GM23338 (cell line): Measurements from ENCODE around the gene CDHR2. TPM values are rescaled to one million over a fixed set of nuclear protein-coding genes. Genes with fewer than 3 reads are reported as not detected.

Source experiments
- ATAC-seq: fragments of 200-7000 bp; cut with Tn5 transposase; 3 replicates; pipeline ENCODE4 v1.9.1; 2020
- DNase-seq: peaks from one replicate; pipeline ENCODE4 v3.0.0-alpha.2; 2015; ENCODE audit warnings: low spot score
- H2AFZ ChIP-seq: fragments of 200-600 bp; sonication (generic); 2 replicates; pipeline ENCODE4 v1.8.0; 2016; ENCODE audit warnings: antibody characterized with exemption, mild to moderate bottlenecking, moderate library complexity
- H3F3A ChIP-seq: fragments of 200-600 bp; sonication (generic); replicated peaks from 2 replicates; pipeline ENCODE4 v1.8.0; 2017; ENCODE audit warnings: antibody characterized with exemption, mixed run types, low read depth
- H3K27ac ChIP-seq: fragments of 200-600 bp; sonication (generic); 2 replicates; pipeline ENCODE4 v1.6.1; 2016; ENCODE audit warnings: low read depth
- H3K27me3 ChIP-seq: fragments of 200-600 bp; sonication (generic); 2 replicates; pipeline ENCODE4 v1.8.0; 2016; ENCODE audit warnings: mild to moderate bottlenecking, mixed run types, moderate library complexity; ENCODE audit not compliant: insufficient read depth
- H3K36me3 ChIP-seq: fragments of 200-600 bp; sonication (generic); 2 replicates; pipeline ENCODE4 v1.8.0; 2016; ENCODE audit warnings: mild to moderate bottlenecking; ENCODE audit not compliant: insufficient read depth
- H3K4me1 ChIP-seq: fragments of 200-600 bp; sonication (generic); 2 replicates; pipeline ENCODE4 v1.8.0; 2016; ENCODE audit warnings: mild to moderate bottlenecking, moderate library complexity; ENCODE audit not compliant: insufficient read depth
- H3K4me2 ChIP-seq: fragments of 200-600 bp; sonication (generic); 2 replicates; pipeline ENCODE4 v1.7.1; 2017; ENCODE audit warnings: mixed run types
- H3K4me3 ChIP-seq: fragments of 200-600 bp; sonication (generic); 2 replicates; pipeline ENCODE4 v1.6.1; 2016; ENCODE audit warnings: mixed run types
- H3K79me2 ChIP-seq: fragments of 200-600 bp; sonication (generic); replicated peaks from 2 replicates; pipeline ENCODE4 v1.8.0; 2017; ENCODE audit warnings: mild to moderate bottlenecking; ENCODE audit not compliant: insufficient read depth
- H3K9me2 ChIP-seq: fragments of 200-600 bp; sonication (generic); 2 replicates; pipeline ENCODE4 v1.8.0; 2017; ENCODE audit not compliant: insufficient read depth
- H4K20me1 ChIP-seq: fragments of 200-600 bp; sonication (generic); replicated peaks from 2 replicates; pipeline ENCODE4 v1.8.0; 2017; ENCODE audit warnings: mild to moderate bottlenecking; ENCODE audit not compliant: insufficient read depth
- H3K27ac Mint-ChIP-seq: 2 replicates; pipeline ENCODE4 v1.8.0; 2020; ENCODE audit warnings: inconsistent platforms, mild to moderate bottlenecking, moderate library complexity, mixed read lengths
- H3K27me3 Mint-ChIP-seq: 3 replicates; pipeline ENCODE4 v1.8.0; 2022; ENCODE audit warnings: low read depth, mild to moderate bottlenecking, moderate library complexity, mixed read lengths, inconsistent platforms; ENCODE audit not compliant: insufficient read depth, poor library complexity
- H3K36me3 Mint-ChIP-seq: 3 replicates; pipeline ENCODE4 v1.8.0; 2021; ENCODE audit warnings: low read depth, mild to moderate bottlenecking, inconsistent platforms, moderate library complexity, mixed read lengths
- H3K4me1 Mint-ChIP-seq: 3 replicates; pipeline ENCODE4 v1.8.0; 2020; ENCODE audit warnings: mild to moderate bottlenecking, inconsistent platforms, mixed read lengths
- H3K4me3 Mint-ChIP-seq: 3 replicates; pipeline ENCODE4 v1.8.0; 2021; ENCODE audit warnings: moderate library complexity, mild to moderate bottlenecking, inconsistent platforms, mixed read lengths
- H3K9me3 Mint-ChIP-seq: 3 replicates; pipeline ENCODE4 v1.8.0; 2020; ENCODE audit warnings: moderate library complexity, mild to moderate bottlenecking, inconsistent platforms, mixed read lengths
- CREB1 ChIP-seq: fragments of 250-450 bp; sonication (Bioruptor Pico); IDR thresholded peaks from 2 replicates; pipeline ENCODE4 v1.5.0; 2020; ENCODE audit warnings: low read depth, mild to moderate bottlenecking, moderate library complexity
- CTCF ChIP-seq, 2 experiments: fragments of 200-600 bp in 1 of 2; sonication (generic) in 1 of 2; conservative IDR thresholded peaks; 2 replicates each; pipeline versions ENCODE4 v1.5.1 to v1.6.1; 2016 to 2017; ENCODE audit warnings: antibody characterized with exemption in 2 of 2, low read depth in 2 of 2, mild to moderate bottlenecking in 2 of 2, moderate library complexity in 1 of 2
- EZH2 ChIP-seq: fragments of 200-600 bp; sonication (generic); IDR thresholded peaks from one replicate; pipeline ENCODE4 v1.8.0; 2017; ENCODE audit warnings: antibody characterized with exemption, mild to moderate bottlenecking, low read depth; ENCODE audit not compliant: unreplicated experiment
- EZH2phosphoT487 ChIP-seq: fragments of 200-600 bp; sonication (generic); IDR thresholded peaks from one replicate; pipeline ENCODE4 v1.8.1; 2018; ENCODE audit warnings: antibody characterized with exemption; ENCODE audit not compliant: unreplicated experiment
- JUNB ChIP-seq: IDR thresholded peaks from one replicate; pipeline ENCODE4 v1.6.1; 2016; ENCODE audit warnings: antibody characterized with exemption; ENCODE audit not compliant: unreplicated experiment
- POLR2AphosphoS5 ChIP-seq: IDR thresholded peaks from 2 replicates; pipeline ENCODE4 v1.6.1; 2016; ENCODE audit warnings: antibody characterized with exemption, low read depth
- REST ChIP-seq: IDR thresholded peaks from one replicate; pipeline ENCODE4 v1.6.1; 2018; ENCODE audit warnings: antibody characterized with exemption; ENCODE audit not compliant: unreplicated experiment
- ZNF114 ChIP-seq: fragments of 250-450 bp; sonication (Bioruptor Pico); IDR thresholded peaks from 2 replicates; pipeline ENCODE4 v1.5.0; 2020; ENCODE audit warnings: mild to moderate bottlenecking, moderate library complexity
- ZNF331 ChIP-seq: fragments of 250-450 bp; sonication (Bioruptor Pico); IDR thresholded peaks from 2 replicates; pipeline ENCODE4 v1.5.0; 2020; ENCODE audit warnings: low read depth, mild to moderate bottlenecking, moderate library complexity
- ZNF462 ChIP-seq: fragments of 250-450 bp; sonication (Bioruptor Pico); IDR thresholded peaks from 2 replicates; pipeline ENCODE4 v1.5.0; 2020; ENCODE audit warnings: mild to moderate bottlenecking, moderate library complexity
- polyA plus RNA-seq: library from polyadenylated mRNA; unstranded; fragments of >200 nt; fragmentation: Nextera tagmentation; extraction: Ambion mirVana; gene quantifications from 2 replicates; pipeline ENCODE4 v1.2.1, GENCODE V29; 2016
- total RNA-seq: library from RNA; depleted of rRNA; stranded (reverse); fragments of >200 nt; shearing (Covaris generic); gene quantifications from 2 replicates; pipeline ENCODE4 v1.2.3, GENCODE V29; 2014

The CDHR2 gene
- total and polyA plus RNA-seq, 2 experiments from 2014 or later = not detected

GRCh38 chr5:176527246-176528222, 21.6 kb upstream of the CDHR2 start:
- Mint-ChIP-seq H3K4me1 (no peaks in the 10 kb centered on the region), H3K36me3 (peaks cover 37% of the 10 kb centered on the region), H3K9me3 (no peaks in the 10 kb centered on the region), H3K4me3 (no peak overlapping the region), H3K27me3 (peaks cover 13% of the 10 kb centered on the region), H3K27ac (no peak overlapping the region)
- H3K79me2 ChIP-seq = peaks cover 10% of the 10 kb centered on the region
- H3K27me3 ChIP-seq = no peaks in the 10 kb centered on the region
- no peak overlapping the region for H3K4me3 ChIP-seq
- peak; percentile 12; the same call in 2 of the 3 replicates for ATAC-seq
- TF ChIP-seq EZH2phosphoT487 = no peak
- no peak; the same call in 1 of the 2 replicates for TF ChIP-seq POLR2AphosphoS5
- no peak for TF ChIP-seq ZNF331 (CRISPR knock-in tag)
- no peak for TF ChIP-seq CREB1 (CRISPR knock-in tag)
- no peak for TF ChIP-seq REST
- TF ChIP-seq ZNF462 (CRISPR knock-in tag) = no peak
- TF ChIP-seq CTCF (conservative IDR thresholded peaks at IDR 0.05; ENCODE audit: low read depth in 2 of 2) = no peak
- no peak for TF ChIP-seq ZNF114
- no peak for TF ChIP-seq EZH2
- no peak for TF ChIP-seq JUNB
- no peaks in the 10 kb centered on the region for H3K4me1 ChIP-seq
- no peak overlapping the region; the same call in 1 of the 2 replicates for H3K27ac ChIP-seq
- H3K36me3 ChIP-seq = peaks cover 14% of the 10 kb centered on the region; the same call in 1 of the 2 replicates
- H3K4me2 ChIP-seq = no peak overlapping the region
- peaks cover 9% of the 10 kb centered on the region; the same call in 1 of the 2 replicates for H3F3A ChIP-seq
- H3K9me2 ChIP-seq = no peaks in the 10 kb centered on the region
- peaks cover 7% of the 10 kb centered on the region; the same call in 1 of the 2 replicates for H4K20me1 ChIP-seq
- no peak overlapping the region for H2AFZ ChIP-seq
- DNase-seq = no peak
